ENCODE measurements around the gene OGFR.
"Not testable (repeated sequence)": the region's sequence is repeated elsewhere in the genome, so short reads cannot be mapped to it uniquely, and the experiment has no call there.

Gene OGFR

DNA sequence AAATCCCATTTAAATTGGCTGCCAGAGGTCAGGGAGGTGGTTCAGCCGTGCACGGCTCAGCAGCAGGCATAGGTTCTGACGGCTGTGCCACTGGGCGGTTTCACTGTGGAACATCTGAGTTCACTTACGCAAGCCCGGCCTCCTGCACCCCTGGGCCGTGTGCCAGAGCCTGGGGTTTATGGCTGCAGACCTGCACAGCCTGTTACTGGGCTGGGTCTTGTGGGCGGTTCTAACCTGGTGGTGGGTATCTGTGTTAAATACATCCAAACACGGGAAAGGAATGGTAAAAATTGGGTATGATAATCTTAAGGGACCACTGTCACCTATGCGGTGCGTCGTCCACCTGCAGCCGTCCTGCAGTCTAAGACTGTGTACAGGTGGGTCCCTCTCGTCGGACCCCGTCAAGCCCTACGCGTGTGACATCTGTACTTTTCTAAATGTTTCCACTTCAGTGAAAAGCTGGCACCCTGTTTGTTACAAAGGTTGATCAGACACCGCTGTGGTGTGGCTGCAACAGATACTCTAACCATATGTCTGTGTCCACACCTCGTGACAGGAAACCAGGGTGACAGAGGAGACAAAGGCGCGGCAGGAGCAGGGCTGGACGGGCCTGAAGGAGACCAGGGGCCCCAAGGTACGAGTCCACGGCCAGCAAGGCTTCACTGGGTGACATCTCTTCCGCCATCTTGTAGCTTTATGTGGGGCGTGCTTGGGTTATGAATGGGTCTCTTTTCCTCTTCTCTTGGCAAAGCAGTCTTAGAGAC, 33.7 kb downstream of the OGFR start:
- no peak for DNase-seq (ENCODE audit: low read depth in 2 of 2)

DNA sequence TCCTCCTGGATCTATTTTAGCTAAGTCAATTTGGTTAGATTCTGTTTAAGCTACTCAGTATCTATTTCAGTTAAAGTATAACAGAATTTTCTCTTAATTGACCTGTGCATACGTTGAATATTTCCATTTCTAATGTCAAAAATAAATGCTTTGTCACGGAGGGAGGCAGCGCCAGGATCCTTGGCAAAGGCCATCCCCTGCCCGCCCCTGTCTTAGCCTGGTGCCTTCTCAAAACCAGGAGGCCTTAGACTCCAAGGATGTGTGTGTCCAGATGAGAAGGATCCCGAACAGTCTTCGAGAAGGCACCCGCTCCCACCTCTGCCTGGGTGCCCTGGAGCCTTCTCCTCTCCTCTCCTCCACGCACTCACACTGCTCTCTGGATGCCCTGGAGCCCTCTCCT, 34.6 kb downstream of the OGFR start:
- DNase-seq (ENCODE audit: low read depth in 2 of 2), result no peak

DNA sequence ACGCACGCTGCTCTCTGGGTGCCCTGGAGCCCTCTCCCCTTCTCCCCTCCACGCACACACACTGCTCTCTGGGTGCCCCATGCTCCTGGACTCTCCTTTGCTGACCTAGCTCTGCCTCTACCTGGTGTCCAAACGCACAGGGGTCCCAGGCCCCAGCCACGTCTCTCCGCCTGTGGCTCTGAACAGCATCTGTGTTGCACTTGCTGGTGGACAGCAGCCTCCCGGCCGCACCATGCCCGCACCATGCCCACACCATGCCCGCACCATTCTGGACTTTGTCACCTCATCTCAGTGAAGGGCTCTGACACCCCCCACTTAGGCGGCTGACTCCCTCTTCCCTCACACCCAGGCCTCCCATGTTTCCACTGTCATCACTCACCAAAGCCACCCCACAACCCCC, 35.2 kb downstream of the OGFR start:
- no peak for DNase-seq (ENCODE audit: low read depth in 2 of 2)

DNA sequence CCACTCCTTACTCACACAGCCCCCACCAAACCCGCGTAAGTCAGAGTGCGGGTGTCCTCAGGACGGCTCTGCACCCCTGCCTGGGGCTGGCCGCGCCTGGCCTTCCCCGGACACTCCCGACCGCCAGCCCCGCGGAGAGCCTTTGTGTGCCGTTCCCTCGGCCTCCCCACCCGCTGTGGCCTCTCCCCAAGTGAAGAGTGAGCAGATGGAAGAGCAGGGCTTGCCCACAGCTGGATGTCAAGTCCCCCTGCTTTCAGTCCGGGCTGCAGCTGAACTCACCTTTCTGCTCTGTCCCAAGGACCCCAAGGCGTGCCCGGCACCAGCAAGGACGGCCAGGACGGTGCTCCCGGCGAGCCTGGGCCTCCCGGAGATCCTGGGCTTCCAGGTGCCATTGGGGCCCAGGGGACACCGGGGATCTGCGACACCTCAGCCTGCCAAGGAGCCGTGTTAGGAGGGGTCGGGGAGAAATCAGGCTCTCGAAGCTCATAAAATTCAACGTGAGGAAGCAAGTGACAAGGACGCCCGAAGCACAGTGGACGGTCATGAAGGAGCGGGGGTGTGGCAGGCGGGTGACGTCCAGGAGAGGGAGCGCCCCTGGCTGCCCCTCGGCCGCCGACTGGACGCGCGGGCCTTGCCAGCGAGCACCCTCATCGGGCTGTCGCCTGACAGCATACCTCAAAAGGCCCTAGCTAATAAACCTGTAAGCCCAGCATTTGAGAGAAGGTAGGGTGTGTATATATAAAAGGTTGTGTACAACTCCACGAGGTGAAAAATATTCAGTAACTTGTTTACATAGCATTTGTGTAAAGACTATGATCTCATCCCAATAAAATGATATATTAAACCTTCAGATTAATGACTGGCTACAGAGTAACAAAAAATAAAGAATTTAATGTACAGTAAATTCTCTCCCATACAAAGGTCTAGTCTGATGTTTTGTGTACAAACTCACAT, 35.9 kb downstream of the OGFR start:
- DNase-seq (ENCODE audit: low read depth in 2 of 2), result no peak

DNA sequence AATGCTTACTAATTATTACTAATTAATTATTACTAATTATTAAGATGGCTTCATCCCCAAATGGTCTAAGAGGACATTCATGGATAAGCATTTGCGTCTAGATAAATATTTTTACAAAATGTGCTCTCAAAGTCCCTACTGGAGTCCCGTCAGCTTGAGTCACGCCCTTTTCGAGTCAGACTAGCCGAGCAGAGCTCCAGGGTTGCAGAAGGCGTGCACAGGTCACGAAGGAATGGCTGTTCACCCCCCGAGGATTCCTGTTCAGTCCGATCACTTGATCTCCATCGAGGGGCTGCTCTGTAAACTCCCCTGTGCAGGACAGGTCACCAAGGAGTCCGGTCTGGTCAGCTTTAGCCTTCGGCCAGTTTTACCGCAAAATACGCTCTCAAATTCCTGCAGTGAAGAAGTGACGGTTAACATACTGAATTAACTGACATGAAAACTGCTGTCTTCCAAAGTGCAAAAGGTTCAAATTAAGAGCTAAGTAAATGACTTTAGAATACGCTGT, 37.1 kb downstream of the OGFR start:
- DNase-seq (ENCODE audit: low read depth in 2 of 2), result no peak

DNA sequence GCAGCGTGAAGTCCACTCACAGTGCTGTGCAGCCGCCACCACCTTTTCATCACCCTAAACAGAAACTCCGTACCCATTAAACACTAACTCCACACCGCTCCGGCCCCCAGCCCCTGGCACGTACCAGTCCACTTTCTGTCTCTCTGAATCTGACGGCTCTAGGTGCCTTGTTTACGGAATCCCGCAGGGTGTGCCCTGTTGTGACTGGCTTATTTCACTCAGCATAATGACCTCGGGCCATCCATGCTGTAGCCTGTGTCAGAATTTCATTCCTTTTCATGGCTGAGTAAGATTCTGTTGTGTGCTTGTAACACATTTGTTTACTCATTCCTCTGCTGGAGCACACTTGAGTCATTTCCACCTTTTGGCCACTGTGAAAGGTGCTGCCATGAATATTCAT, 39.0 kb downstream of the OGFR start:
- DNase-seq (ENCODE audit: low read depth in 2 of 2), result no peak

DNA sequence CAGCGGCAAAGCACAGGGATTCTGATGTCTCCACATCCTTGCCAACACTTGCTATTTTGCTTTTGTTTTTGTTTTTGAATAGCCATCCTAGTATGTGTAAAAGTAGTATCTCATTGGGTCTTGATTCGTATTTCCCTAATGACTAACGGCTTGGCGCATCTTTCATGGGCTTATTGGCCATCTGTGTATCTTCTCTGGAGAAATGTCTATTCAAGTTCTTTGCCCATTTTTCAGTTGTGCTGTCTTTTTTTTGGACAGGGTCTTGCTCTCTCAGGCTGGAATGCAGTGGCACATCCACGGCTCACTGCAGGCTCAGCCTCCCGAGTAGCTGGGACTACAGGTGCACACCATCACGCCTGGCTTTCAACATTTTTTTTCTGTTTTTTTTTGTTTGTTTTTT, 39.5 kb downstream of the OGFR start:
- DNase-seq (ENCODE audit: low read depth in 2 of 2), result no peak

DNA sequence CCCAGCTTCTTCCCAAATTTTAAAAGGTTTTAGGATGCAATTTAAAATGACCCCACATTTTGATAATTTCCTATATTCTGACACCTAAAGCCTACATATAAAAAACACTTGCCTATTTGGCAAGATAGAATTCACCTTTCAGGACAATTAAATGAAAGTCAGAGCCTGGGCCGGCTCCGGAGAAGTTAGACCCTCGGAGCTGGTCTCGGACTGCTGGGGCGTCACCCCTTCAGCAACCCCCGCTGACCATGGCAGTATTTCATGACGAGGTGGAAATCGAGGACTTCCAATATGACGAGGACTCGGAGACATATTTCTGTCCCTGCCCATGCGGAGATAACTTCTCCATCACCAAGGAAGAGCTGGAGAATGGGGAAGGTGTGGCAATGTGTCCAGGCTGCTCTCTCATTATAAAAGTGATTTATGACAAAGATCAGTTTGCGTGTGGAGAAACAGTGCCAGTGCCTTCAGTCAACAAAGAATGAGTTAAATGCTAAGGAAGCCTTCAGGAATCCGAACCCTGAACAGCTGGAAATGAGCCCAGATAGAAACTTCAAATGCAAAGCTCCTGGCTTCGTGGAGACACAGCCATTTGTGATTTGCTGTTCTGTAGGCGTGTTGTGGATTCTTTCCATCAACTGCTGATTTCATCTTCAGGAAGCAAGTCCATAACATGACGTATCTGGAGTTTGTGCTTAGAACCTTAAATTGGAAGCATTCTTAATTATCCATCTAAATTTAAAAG, 41.0 kb downstream of the OGFR start:
- DNase-seq (ENCODE audit: low read depth in 2 of 2), result no peak

DNA sequence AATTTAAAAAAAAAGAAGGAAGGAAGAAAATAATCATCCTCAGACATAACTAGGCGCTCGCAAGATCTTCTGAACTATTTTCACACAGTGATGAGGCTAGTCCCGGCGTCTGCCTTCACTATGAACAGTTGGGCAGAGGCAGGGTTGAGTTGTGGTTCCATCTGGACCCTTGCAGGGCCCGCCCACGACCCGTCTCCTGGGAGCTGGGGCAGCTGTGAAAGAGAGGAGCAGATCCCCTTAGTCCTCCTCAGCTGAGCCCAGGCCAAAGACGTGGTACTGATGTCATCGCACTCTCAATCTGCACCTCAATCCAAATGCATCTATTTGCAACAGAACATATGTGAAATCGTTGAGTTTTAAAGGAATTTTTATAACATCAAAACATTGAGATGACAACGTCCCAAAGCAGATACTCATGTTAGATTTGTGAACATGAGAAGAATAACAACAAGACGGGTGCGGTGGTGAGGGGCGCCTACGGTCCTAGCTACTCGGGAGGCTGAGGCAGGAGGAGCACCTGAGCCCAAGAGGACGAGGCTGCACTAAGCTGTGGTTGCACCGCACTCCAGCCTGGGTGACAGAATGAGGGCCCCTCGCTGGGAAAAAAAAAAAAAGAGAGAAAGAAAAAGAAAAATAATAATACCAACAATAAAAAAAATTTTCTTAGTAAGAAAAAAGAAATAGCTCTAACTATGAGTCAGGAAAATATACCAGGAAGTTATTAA, 41.7 kb downstream of the OGFR start:
- no peak for DNase-seq (ENCODE audit: low read depth in 2 of 2)

DNA sequence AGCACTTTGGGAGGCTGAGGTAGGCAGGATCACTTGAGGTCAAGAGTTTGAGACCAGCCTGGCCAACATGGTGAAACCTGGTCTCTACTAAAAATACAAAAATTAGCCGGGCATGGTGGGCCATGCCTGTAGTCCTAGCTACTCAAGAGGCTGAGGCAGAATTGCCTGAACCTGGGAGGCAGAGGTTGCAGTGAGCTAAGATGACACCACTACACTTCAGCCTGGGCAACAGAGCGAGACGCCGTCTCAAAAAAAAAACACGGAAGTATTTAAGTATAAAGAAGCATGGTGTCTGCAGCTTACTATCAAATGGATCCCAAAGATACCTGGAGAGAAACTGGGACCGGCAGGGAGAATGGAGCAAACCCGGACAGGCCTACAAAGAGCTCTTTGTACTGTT, 44.3 kb downstream of the OGFR start:
- DNase-seq (ENCODE audit: low read depth in 2 of 2), result not testable (repeated sequence)

DNA sequence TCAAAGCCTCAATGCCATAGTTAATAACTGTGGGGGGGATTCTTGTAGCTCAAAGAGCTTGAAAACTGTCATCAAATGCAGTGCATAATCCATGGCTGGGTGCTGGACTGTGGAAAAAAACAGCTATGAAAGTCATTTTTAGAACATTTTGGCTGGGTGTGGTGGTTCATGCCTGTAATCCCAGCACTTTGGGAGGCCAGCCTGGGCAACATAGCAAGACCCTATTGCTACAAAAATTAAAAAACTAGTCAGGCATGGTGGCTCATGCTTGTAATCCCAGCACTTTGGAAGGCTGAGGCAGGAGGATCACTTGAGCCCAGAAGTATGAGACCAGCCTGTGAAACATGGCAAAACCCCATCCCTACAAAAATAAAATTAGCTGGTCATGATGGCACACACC, 44.8 kb downstream of the OGFR start:
- DNase-seq (ENCODE audit: low read depth in 2 of 2), result no peak

DNA sequence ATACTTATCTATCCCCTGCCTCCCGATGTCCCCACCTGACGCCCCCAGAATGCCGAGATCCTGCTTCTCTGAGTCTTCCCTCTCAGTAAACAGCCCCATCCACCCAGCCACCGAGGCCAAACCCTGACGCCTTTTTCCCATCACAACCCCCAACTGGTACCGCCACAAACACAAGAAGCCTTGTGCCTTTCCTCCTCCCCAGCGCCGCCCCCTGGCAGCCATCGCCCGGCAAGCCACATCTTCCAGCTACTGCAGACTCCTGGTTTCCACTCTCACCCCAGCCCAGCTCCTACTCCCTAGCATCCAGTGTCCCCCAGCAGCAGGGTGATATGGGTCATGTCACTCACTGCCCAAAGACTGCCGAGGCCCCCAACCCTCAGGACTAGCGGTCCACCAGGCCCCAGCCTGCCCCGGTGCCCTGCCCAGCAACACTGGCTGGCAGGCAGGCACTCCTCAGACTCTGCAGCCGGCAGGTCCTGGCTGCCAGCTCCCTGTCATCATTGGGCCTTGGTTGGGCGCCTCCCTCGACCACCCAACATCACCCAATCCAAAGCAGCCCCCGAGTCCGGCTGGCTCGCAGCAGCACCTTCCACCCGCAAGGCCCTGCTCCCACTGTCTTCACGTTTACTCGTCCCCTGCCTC, 45.8 kb downstream of the OGFR start:
- DNase-seq (ENCODE audit: low read depth in 2 of 2), result no peak

DNA sequence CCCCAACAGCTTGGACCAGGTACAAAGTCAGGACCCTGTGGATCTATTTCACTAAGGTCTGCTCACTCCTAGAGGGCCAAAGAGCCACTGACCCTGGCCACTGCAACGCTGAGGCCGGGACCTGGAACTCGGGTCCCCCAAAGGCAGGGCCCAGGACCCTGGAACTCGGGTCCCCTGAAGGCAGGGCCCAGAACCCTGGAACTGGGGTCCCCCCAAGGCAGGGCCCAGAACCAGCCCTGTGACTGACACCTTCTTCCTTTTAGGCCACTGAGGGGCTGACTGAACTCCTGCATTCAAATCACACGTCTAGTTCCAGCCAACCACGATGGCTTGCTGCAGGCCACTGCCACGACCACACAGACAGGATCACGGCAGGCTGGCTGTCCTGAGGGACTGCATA, 47.6 kb downstream of the OGFR start:
- no peak for DNase-seq (ENCODE audit: low read depth in 2 of 2)

DNA sequence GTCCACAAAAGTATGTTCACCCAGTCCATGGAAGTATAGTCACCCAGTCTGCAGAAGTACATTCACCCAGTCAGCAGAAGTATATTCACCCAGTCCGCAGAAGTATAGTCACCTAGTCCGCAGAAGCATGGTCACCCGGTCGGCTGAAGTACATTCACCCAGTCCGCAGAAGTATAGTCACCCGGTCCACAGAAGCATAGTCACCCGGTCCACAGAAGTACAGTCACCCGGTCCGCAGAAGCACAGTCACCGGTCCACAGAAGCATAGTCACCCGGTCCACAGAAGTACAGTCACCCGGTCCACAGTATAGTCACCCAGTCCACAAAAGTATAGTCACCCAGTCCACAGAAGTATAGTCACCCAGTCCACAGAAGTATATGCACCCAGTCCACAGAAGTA, 48.2 kb downstream of the OGFR start:
- no peak for DNase-seq (ENCODE audit: low read depth in 2 of 2)

DNA sequence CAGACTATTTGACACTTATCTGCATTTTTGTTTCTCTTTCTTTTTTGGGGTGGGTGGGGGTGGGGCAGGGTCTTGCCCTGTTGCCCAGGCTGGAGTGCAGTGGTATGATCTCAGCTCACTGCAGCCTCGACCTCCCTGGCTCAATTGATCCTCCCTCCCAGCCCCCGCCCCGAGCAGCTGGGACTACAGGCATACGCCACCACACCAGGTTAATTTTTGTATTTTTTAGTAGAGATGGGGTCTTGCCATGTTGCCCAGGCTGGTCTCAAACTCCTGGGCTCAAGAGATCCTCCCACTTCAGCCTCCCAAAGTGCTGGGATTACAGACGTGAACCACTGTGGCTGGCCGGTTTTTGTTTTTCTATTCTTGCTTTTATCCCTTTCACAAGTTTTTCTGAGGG, 48.7 kb downstream of the OGFR start:
- not testable (repeated sequence) for DNase-seq (ENCODE audit: low read depth in 2 of 2)

DNA sequence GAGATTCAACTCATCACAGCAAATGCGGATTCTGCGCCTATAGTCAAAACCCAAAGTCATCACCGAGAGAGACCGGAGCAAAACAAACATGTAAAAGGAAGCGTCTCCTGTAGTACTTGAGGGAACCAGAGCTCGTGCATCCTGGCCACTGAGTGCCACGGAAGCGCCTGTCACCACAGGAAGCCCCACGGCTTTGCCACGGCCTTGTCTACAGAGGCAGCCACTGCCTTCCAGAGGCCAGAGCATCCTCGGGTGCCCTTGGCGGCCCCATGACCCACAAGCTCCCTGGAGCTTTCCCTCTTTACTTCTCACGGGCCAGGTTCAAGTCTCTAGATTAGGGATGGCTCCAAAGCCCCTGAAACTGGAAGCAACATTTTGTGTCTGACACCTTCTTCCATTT, 49.5 kb downstream of the OGFR start:
- DNase-seq (ENCODE audit: low read depth in 2 of 2), result no peak

DNA sequence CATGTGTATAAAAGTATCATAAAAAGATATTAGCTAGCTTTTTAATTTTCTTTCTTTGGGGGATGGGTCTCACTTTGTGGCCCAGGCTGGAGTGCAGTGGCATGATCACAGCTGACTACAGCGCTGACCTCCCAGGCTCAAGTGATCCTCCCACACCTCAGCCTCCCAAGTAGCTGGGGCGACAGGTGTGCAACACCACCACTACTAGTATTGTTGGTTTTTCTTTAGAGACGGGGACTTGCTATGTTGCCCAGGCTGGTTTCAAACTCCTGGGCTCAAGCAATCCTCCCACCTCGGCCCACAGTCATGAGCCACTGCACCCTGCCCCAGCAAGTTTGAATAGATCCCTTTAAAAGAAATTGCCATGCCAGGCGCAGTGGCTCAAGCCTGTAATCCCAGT, 50.5 kb downstream of the OGFR start:
- DNase-seq (ENCODE audit: low read depth in 2 of 2), result no peak

DNA sequence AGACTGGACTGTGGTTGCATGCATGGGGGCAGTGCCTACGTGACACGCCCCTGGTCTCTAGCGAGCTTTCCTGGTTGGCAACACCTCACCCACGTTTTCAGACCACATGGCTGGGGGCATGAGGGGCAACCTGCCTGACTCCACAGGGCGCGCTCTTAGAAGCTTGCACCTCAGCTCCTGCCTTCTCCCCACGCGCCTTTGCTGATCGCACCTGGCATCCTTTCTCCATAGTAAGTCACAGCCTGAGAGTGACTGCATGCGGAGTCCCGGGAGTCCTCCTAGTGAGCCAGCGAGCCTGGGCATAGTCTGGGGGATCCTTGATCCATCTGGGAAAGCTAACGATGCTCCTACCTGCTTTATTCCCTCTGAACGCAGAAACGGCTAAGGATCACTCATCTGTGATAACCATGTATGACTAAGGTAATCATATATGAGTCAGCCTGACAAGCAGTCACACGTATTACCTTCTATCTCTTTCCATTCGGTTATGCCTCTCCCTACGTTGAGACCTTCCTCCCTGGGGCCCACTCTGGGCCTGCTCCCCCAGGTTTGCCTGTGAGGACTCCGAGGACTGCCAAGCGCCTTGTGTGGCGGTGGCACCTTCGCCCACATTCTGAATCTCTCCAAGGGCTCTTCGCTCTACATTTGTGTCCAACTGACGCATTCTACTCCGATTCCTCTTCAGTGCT, 52.4 kb downstream of the OGFR start:
- DNase-seq (ENCODE audit: low read depth in 2 of 2), result no peak

DNA sequence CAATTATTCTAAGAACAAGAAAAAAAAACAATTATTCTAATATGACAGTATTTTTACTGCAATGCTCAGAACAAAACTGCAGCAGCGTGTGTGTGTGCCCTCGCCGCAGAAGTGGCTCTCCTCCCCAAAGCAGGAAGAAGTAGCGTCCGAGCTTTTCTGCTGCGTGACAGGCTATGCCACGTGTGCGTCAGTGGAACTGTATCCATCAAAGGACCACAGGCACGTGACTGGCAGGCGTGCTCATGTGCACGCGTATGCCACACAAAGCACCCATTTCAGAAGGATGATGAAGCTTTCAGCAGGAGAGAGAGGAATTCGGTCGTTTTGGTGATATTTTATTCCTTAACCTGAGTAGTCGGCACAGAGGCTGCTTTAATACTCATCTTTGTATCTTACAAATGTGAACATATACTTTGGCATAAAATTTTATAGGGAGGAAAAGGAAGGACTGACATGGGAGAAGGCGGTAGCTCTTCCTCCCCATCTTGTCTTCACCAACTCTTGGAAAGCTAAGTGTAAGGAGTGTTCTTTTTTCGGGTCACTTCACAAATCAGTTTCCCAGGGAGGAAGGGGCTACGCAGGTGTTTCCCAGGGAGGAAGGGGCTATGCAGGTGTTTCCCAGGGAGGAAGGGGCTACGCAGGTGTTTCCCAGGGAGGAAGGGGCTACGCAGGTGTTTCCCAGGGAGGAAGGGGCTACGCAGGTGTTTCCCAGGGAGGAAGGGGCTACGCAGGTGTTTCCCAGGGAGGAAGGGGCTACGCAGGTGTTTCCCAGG, 53.6 kb downstream of the OGFR start:
- DNase-seq (ENCODE audit: low read depth in 2 of 2), result no peak

DNA sequence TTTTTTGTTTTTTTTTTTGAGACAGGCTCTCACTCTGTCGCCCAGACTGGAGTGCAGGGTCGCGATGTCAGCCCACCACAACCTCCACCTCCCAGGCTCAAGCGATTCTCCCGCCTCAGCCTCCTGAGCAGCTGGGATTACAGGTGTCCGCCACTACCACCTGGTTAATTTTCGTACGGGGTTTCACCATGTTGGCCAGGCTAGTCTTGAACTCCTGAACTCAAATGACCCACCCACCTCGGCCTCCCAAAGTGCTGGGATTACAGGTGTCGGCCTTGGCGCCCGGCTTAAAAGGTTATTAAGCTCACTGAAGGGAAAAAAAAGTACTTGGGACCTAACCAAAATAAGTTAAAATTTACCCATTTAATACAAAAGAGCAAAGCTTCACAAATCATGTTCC, 55.1 kb downstream of the OGFR start:
- no peak for DNase-seq (ENCODE audit: low read depth in 2 of 2)
